ENCODE data around the gene CPAMD8.

The CPAMD8 gene

DNA sequence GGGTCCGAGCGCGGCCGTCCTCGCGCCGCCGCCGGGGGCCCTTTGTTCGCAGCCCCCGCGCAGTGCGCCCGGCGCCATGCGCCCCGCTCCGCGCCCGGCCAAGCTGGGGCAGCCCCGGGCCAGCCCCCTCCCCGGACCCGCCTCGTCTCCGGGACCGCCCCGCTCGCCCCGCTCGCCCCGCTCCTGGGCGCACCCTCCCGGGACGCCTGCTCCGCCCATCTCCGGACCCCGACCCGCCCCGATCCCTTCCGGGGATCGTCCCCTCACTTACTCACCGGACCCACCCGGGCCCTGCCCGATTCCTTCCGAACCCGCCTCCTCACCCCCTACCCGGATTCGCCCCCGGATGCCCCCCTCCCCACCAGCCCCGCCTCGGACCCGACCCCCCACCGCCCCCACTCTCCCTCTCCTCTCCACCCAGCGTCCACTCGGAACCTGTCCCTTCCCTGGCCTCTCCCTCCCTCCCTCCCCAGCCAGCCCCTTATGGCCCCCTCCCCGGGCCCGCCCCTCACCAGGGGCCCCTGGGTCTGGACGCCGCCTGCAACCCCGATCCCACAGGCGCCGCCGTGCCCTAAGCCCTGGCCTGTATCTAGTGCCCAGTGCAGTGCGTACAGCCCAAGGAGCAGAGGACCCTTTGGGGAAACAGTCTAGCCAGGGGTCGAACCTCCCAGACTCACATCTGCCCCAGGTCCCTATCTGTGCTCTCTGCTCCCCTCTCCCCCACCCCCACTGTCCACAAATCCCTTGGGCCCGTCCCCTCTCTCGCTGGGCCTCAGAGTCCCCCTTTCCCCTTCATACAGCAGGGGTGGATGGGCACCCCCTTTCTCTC is at the start of gene CPAMD8:
CPAMD8 (minus strand) TSS at position 105 of the 829 bp plus-strand sequence. CDS start 168 bp downstream, outside the sequence.
- DNase-seq, result no peak

DNA sequence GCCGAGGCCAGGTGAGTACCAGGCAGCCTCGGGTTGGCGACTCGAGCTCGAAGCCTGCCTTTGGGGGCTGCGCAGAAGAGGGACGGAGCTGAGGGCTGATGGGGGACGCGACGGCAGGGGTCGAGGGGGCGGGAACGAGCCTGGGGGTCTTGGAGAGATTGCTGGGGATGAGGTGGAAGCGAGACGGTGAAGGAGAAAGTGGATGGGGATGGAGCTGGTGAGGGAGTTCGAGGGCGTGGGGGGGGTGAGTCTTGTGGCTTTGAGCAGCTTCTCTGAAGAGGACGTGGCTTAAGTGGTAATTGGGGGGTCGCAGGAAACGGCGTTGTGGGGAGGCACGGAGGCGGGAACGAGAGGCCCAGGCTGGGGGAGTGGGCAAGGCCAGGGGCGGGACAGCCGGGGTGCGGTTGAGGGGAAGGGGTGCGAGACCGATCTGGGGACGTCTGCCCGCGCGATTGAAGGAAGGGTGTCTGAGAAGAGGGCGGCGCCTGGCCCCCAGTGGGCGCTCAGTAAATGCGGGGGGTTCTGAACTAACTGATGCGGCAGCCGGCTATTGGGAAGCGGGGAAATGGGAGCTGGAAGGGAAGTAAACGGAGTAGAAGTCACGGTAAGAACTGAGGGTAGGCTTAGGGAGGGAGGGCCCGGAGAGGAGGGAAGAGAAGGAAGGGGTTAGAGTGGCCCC is 49.4 kb upstream of the CPAMD8 start:
- DNase-seq, result peak; percentile 38

DNA sequence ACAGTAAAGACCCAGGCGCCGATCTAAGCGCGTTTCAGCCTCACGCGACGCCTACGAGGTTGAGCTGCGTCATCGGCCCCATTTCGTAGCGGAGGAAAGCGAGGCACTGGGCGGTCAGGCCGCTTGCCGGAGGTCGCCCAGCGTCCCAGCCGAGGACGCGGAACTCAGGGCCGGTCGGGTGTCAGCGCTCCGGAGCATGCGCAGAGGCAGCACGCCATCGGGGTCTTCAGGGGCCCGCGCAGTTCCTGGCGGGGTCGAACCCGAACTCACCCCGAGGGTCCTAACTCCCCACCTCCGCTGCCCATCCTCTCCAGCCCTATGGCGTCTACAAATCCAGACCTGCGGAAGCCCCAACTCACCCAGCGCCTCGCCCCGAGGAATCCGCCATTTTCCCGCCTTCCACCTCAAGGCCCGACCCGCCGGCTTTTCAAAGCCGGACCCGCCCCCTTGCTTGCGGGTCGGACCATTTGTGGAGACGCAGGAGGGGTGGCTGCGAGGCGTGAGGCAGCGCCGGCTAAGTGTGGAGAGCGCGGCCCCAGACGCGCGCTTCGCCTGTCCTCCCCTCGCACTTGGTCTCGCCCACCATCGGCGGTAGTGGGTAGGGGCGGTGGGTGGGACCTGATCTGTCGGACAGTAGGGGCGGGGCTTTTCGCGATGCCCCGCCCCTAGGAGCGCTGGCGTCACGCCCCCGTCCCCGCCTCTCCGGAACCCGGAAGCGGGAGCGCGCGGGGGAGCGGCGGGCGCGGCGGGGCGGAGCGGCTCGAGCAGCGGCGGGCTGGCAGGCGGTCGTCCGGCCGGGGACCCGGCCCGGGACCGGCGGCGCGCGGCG is 48.6 kb upstream of the CPAMD8 start, which contains the start of the genes HAUS8 and MYO9B:
HAUS8 (minus strand) TSS at position 418 of the 829 bp plus-strand sequence; CDS start at position 388, 30 bp downstream.
MYO9B (plus strand) TSS at position 743 of the 829 bp plus-strand sequence. CDS start 25,941 bp downstream, outside the sequence.
- DNase-seq, result peak; percentile 100

GRCh38 chr19:17074634-17075034 is 48.0 kb upstream of the CPAMD8 start:
- DNase-seq, result peak; percentile 9

GRCh38 chr19:17073869-17074633 is 47.4 kb upstream of the CPAMD8 start:
- no peak for DNase-seq

DNA sequence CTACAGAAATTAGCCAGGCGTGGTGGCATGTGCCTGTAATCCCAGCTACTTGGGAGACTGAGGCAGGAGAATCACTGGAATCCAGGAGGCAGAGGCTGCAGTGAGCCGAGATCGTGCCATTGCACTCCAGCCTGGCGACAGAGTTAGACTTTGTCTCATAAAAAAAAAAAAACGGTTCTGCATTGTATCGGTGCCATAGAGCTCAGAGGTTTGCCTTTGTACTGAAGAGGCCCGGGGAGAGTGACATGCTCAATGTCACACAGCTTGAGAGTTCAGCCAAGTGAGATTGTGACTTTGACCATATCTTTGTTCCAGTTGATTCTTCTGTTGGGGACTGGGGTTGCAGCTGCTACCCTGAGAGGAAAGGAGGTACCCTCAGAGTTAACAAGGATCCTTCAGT is 44.3 kb upstream of the CPAMD8 start:
- DNase-seq, result no peak

DNA sequence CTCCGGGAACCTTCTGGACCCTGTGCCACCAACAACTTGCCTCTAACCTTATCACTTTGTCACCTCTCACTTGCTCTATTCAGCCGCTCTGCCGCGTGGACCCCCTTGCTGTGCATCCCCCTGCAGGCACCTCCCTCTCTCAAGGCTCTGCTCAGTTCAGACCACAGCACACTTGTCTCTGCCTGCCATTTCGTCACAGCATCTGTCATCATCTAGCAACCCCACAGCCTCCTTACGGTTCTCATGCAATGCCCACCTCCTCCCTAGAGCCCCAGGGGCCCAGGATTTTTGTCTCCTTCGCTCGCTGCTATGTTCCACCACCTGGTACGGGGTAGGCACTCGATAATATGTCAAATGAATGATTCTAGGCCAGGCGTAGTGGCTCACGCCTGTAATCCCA is 43.8 kb upstream of the CPAMD8 start:
- DNase-seq, result no peak

DNA sequence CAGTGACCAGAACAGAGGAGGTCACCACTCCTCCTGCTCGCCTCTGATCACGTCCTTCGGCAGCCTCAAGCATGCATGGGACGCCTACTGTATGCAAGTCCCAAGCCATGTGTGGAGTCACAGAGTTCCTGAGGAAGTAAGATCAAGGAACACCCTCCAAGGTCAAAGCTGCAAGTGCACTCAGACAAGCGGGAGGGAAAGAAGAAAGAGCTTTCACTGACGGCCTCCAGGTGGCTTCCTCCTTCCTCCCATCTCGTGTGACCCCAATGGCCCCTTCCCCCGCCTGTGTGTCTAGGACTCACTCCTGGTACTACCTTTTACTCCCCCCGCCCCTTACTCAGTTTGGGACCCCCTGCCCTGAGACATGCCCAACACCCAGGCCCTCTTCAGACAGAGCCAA is 42.6 kb upstream of the CPAMD8 start:
- no peak for DNase-seq

- no peak for DNase-seq
Measured at GRCh38 chr19:17063428-17063827, 36.8 kb upstream of the CPAMD8 start.

- DNase-seq, result no peak
Measured at GRCh38 chr19:17061691-17062090, 35.1 kb upstream of the CPAMD8 start.

- no peak for DNase-seq
Measured at GRCh38 chr19:17061205-17061604, 34.6 kb upstream of the CPAMD8 start.

- DNase-seq, result no peak
Measured at GRCh38 chr19:17060802-17061201, 34.2 kb upstream of the CPAMD8 start.

- DNase-seq, result no peak
Measured at GRCh38 chr19:17058236-17058635, 31.6 kb upstream of the CPAMD8 start.

DNA sequence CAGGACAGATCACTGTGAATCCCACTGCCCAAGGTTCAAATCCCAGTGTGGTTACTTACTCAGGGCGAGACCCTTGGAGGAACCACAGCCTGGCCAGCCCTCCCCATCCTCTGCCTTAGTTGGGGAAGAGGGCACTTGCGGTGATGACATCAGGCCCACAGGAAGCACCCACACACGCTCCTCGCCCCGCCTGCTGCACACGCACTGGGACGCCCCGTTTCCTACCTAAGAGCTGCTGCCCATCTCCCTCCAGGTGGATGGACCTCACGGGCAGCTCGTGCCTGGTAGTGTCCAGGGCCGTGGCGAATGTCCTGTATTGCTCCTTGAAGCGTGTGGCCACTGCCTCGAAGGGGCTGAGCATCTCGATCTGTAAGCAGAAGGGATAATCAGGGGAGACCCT is 29.0 kb upstream of the CPAMD8 start:
- no peak for DNase-seq

DNA sequence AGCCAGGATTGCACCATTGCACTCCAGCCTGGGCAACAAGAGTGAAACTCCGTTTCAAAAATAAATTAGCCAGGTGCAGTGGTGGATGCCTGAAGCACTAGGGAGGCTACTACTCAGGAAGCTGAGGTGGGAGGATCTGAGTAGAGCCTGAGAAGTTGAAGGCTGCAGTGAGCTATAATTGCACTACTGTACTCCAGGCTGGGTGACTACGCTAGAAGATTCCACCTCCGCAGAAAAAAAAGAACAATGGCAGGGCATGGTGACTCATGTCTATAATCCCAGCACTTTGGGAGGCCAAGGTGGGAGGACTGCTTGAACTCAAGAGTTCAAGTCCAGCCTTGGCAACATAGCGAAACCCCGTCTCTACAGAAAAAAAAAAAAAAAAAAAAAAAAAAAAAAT is 28.1 kb upstream of the CPAMD8 start:
- DNase-seq, result no peak

DNA sequence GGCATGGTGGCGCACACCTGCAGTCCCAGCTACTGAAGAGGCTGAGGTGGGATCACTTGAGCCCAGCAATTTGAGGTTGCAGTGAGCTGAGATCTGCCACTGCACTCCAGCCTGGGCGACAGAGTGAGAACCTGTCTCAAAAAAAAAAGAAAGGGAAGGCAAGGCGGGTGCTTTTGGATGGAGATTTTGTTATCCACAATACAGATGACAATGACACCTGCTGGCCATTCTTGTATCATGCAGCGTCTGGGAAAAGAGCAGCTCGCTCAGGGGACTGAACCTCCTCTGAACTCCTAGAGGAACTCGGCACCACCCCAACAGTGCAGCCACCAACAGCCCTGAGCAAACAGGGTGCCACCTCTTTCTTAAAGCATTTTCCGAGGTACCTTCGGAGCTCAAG is 25.8 kb upstream of the CPAMD8 start:
- peak; percentile 9 for DNase-seq

- DNase-seq, result no peak
Measured at GRCh38 chr19:17049711-17050280, 23.2 kb upstream of the CPAMD8 start.

GRCh38 chr19:17048885-17049453 is 22.4 kb upstream of the CPAMD8 start:
- DNase-seq, result no peak

- no peak for DNase-seq
Measured at GRCh38 chr19:17045907-17046502, 19.4 kb upstream of the CPAMD8 start.

DNA sequence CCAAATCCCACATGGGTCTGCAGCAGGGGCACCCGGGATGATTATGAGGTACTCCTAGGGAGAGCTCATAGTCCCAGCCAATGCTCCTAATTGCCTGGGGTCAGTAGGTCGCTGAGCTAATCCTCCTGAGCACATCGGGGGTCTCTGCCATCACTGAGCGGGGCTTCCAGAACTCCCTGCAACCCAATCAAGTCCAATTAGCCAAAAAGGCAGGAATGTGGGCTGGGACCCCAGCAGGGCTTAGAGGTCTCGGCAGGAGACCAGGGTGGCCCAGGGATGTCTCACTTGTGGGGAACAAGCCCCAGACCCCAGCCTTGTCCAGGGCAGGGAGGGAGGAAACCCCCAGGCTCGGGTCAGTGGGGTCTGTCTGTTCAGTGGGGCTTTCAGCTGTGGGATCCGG is 17.1 kb upstream of the CPAMD8 start:
- no peak for DNase-seq

DNA sequence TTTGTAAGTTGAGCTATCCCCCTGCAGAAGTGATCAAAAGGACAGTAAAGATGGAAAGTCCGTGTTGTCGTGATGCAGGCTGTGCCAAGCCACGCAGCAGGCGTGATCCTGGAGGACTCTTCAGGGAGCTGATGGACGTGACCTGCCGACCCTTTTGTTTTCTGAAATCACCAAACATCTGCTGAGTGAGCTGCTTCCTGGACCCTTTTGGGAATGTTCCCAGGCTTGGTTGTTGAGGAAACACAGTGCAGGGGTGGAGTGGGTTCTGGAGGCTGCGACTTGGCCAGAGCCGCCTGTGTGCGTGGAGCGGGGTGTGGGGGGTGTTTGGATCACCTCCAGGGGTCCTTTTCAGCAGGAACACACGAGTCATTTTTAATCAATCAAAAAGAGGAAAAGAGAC is 15.4 kb upstream of the CPAMD8 start:
- no peak for DNase-seq
